HepG2 (cell line): ENCODE results near the gene ATP1A2. TPM values are rescaled to one million over a fixed set of nuclear protein-coding genes. Genes with fewer than 3 reads are reported as not detected.

Source experiments
- EZH2 ChIP-seq: conservative IDR thresholded peaks from 2 replicates; pipeline ENCODE4 v1.6.1; 2012; ENCODE audit warnings: mild to moderate bottlenecking, low read depth, low read length, moderate library complexity
- NBN ChIP-seq: fragments of 450-650 bp; conservative IDR thresholded peaks from 2 replicates; pipeline ENCODE4 v1.6.1; 2017
- NFKBIZ ChIP-seq: IDR thresholded peaks from 2 replicates; pipeline ENCODE4 v1.6.1; 2018; ENCODE audit warnings: missing genetic modification reagents, missing compliant biosample characterization
- NPAS2 ChIP-seq: sonication (generic); formaldehyde crosslinking; IDR thresholded peaks from 2 replicates; pipeline ENCODE4 v1.8.0; 2022; ENCODE audit warnings: mild to moderate bottlenecking, missing genetic modification reagents, borderline replicate concordance
- RBFOX2 ChIP-seq: fragments of 200-400 bp; formaldehyde crosslinking; IDR thresholded peaks from 2 replicates; pipeline ENCODE4 v1.6.1; 2017; ENCODE audit warnings: low read depth, mild to moderate bottlenecking, low read length
- SALL1 ChIP-seq: sonication (generic); formaldehyde crosslinking; IDR thresholded peaks from 2 replicates; pipeline ENCODE4 v1.8.0; 2022; ENCODE audit warnings: mild to moderate bottlenecking, missing genetic modification reagents
- SIX1 ChIP-seq: sonication (generic); formaldehyde crosslinking; IDR thresholded peaks from 2 replicates; pipeline ENCODE4 v1.4.0; 2020; ENCODE audit warnings: missing genetic modification reagents, borderline replicate concordance
- ZBTB3 ChIP-seq: sonication (generic); formaldehyde crosslinking; IDR thresholded peaks from 2 replicates; pipeline ENCODE4 v1.4.0; 2020; ENCODE audit warnings: low read depth, mild to moderate bottlenecking, moderate library complexity, missing genetic modification reagents, borderline replicate concordance
- ZFP36 ChIP-seq: fragments of 150-350 bp; IDR thresholded peaks from 2 replicates; pipeline ENCODE4 v1.6.1; 2018; ENCODE audit warnings: borderline replicate concordance, low read length, low read depth; ENCODE audit not compliant: partially characterized antibody
- ZNF30 ChIP-seq: sonication (generic); formaldehyde crosslinking; IDR thresholded peaks from 2 replicates; pipeline ENCODE4 v1.5.0; 2020; ENCODE audit warnings: mild to moderate bottlenecking, missing genetic modification reagents
- ZNF660 ChIP-seq: sonication (generic); formaldehyde crosslinking; IDR thresholded peaks from 2 replicates; pipeline ENCODE4 v1.5.1; 2020; ENCODE audit warnings: mild to moderate bottlenecking, low read depth, missing genetic modification reagents, borderline replicate concordance
- ZNF777 ChIP-seq: sonication (generic); formaldehyde crosslinking; IDR thresholded peaks from 2 replicates; pipeline ENCODE4 v1.4.0; 2020; ENCODE audit warnings: missing genetic modification reagents
- ZNF891 ChIP-seq: sonication (generic); formaldehyde crosslinking; IDR thresholded peaks from 2 replicates; pipeline ENCODE4 v1.5.0; 2020; ENCODE audit warnings: mild to moderate bottlenecking, missing genetic modification reagents
- polyA plus RNA-seq, 8 experiments: library from polyadenylated mRNA; depleted of rRNA in 3 of 8; stranded (reverse) in 7 of 8; unstranded in 1 of 8; fragments of >200 nt; fragmentation: Illumina TruSeq in 4 of 8; extraction: Trizol in 4 of 8; gene quantifications; 2 replicates each; pipeline versions ENCODE4 v1.2.1 to v1.2.3, GENCODE V29; 2011 to 2016; ENCODE audit warnings: low read depth in 4 of 8, missing spikeins in 1 of 8, mixed read lengths in 1 of 8; ENCODE audit not compliant: insufficient read depth in 1 of 8
- total RNA-seq, 5 experiments: library from RNA; depleted of rRNA; stranded (reverse); fragments of >200 nt; fragmentation: Illumina TruSeq; extraction: Trizol; gene quantifications; 2 replicates each; pipeline ENCODE4 v1.2.3, GENCODE V29; 2016; ENCODE audit warnings: low read depth in 1 of 5
- TF ChIP-seq, protein P1 (sequence below): sonication (generic); formaldehyde crosslinking; IDR thresholded peaks from 2 replicates; pipeline ENCODE4 v1.4.0; 2020; ENCODE audit warnings: missing genetic modification reagents
- TF ChIP-seq, protein P2 (sequence below): sonication (generic); formaldehyde crosslinking; IDR thresholded peaks from 2 replicates; pipeline ENCODE4 v1.5.1; 2020; ENCODE audit warnings: mild to moderate bottlenecking, missing genetic modification reagents, moderate library complexity

Gene ATP1A2
- total and polyA plus RNA-seq, 2 of the 13 experiments (the other 11 are each of a cell fraction or from before 2014, with no cell fraction given), result 0.16 TPM; not detected in 1

DNA sequence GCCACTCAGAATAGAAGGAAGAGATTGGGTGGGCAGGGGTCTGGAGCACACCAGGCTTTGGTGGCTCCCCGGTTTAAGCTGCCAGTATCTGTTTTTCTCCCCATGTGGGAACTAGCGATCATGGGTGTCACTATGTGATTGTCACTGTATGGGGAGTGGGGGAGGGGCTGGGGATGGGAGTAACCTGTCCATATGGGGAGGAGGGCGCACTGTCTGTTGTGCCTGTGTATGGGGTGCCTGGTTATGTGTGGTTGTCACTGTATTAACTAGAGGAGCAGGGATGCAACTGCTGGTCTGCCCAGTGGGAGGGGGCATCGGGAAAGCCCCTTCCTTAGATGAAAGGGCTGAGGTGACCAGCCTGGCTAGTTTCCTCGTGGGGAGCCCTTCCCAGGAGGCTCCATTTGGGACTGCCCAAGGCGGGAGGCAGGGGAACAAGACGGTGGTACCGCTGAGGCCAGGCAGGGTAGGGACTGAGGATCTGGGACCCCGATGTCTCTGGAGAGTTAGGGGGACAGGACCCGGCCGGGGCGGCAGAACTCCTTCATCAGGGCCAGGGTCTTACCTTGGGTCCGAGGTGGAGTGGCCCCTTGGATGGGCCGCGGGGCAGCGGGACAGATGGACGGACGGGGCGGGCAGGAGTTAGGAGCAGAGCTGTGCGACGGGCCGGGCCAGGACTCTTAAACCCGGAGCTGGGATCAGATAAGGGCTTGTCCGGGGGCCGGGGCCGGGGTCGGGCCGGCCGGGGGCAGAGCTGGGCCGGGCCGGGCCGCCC lies 45.9 kb upstream of the ATP1A2 start, which contains the start of gene KCNJ10 (continued):
- no peak for TF ChIP-seq SALL1 (CRISPR knock-in tag)
- TF ChIP-seq RBFOX2, result peak; percentile 60
- TF ChIP-seq NBN, result no peak
- no peak for TF ChIP-seq ZFP36
- TF ChIP-seq ZNF891 (CRISPR knock-in tag), result peak; percentile 54; the same call in 1 of the 2 replicates
- TF ChIP-seq ZNF30 (CRISPR knock-in tag), result no peak
- TF ChIP-seq ZNF660 (CRISPR knock-in tag), result no peak
- no peak for TF ChIP-seq NPAS2 (CRISPR knock-in tag)
- TF ChIP-seq NFKBIZ (CRISPR knock-in tag), result no peak
- TF ChIP-seq, protein P1, sequence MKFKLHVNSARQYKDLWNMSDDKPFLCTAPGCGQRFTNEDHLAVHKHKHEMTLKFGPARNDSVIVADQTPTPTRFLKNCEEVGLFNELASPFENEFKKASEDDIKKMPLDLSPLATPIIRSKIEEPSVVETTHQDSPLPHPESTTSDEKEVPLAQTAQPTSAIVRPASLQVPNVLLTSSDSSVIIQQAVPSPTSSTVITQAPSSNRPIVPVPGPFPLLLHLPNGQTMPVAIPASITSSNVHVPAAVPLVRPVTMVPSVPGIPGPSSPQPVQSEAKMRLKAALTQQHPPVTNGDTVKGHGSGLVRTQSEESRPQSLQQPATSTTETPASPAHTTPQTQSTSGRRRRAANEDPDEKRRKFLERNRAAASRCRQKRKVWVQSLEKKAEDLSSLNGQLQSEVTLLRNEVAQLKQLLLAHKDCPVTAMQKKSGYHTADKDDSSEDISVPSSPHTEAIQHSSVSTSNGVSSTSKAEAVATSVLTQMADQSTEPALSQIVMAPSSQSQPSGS (CRISPR knock-in tag), result no peak
- TF ChIP-seq EZH2, result no peak
- no peak for TF ChIP-seq SIX1 (CRISPR knock-in tag)
- TF ChIP-seq ZNF777 (CRISPR knock-in tag), result peak; percentile 87
- TF ChIP-seq, protein P2, sequence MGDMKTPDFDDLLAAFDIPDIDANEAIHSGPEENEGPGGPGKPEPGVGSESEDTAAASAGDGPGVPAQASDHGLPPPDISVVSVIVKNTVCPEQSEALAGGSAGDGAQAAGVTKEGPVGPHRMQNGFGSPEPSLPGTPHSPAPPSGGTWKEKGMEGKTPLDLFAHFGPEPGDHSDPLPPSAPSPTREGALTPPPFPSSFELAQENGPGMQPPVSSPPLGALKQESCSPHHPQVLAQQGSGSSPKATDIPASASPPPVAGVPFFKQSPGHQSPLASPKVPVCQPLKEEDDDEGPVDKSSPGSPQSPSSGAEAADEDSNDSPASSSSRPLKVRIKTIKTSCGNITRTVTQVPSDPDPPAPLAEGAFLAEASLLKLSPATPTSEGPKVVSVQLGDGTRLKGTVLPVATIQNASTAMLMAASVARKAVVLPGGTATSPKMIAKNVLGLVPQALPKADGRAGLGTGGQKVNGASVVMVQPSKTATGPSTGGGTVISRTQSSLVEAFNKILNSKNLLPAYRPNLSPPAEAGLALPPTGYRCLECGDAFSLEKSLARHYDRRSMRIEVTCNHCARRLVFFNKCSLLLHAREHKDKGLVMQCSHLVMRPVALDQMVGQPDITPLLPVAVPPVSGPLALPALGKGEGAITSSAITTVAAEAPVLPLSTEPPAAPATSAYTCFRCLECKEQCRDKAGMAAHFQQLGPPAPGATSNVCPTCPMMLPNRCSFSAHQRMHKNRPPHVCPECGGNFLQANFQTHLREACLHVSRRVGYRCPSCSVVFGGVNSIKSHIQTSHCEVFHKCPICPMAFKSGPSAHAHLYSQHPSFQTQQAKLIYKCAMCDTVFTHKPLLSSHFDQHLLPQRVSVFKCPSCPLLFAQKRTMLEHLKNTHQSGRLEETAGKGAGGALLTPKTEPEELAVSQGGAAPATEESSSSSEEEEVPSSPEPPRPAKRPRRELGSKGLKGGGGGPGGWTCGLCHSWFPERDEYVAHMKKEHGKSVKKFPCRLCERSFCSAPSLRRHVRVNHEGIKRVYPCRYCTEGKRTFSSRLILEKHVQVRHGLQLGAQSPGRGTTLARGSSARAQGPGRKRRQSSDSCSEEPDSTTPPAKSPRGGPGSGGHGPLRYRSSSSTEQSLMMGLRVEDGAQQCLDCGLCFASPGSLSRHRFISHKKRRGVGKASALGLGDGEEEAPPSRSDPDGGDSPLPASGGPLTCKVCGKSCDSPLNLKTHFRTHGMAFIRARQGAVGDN (CRISPR knock-in tag), result peak; percentile 14
- TF ChIP-seq ZBTB3, result no peak
